WTC11 (cell line): ENCODE results near the gene MTF2. TPM values are rescaled to one million over a fixed set of nuclear protein-coding genes. Genes with fewer than 3 reads are reported as not detected.

Experiments used
- ATAC-seq: fragments of 200-7000 bp; cut with Tn5 transposase; 2 replicates; pipeline ENCODE4 v1.10.0; 2021; ENCODE audit warnings: mild to moderate bottlenecking, moderate library complexity
- Bru-seq: library from RNA; stranded (reverse); fragments of 400-500 nt; gene quantifications from one replicate; lab custom pipeline; 2021; lab: Mats Ljungman, UMichigan
- CTCF ChIA-PET: fragments of 300-600 bp; sonication (Branson Sonifier 250); formaldehyde crosslinking; loops from one replicate; lab custom pipeline; 2021; ENCODE audit warnings: antibody characterized with exemption; lab: Charles Lee
- POLR2A ChIA-PET: fragments of 350-600 bp; sonication (Branson Sonifier 250); formaldehyde crosslinking; loops from one replicate; lab custom pipeline; 2021; ENCODE audit warnings: antibody characterized with exemption; lab: Charles Lee
- DNase-seq: peaks from one replicate; pipeline ENCODE4 v3.0.0; 2021; ENCODE audit warnings: low spot score
- H3K27ac Mint-ChIP-seq: 2 replicates; pipeline ENCODE4 v1.8.0; 2021; ENCODE audit warnings: mixed read lengths
- H3K27me3 Mint-ChIP-seq: 2 replicates; pipeline ENCODE4 v1.8.0; 2021; ENCODE audit warnings: low read depth, mild to moderate bottlenecking, moderate library complexity, mixed read lengths
- H3K36me3 Mint-ChIP-seq: 2 replicates; pipeline ENCODE4 v1.8.0; 2021; ENCODE audit warnings: mixed read lengths
- H3K4me1 Mint-ChIP-seq: 2 replicates; pipeline ENCODE4 v1.8.0; 2022; ENCODE audit warnings: mixed read lengths
- H3K4me3 Mint-ChIP-seq: 2 replicates; pipeline ENCODE4 v1.8.0; 2021; ENCODE audit warnings: mild to moderate bottlenecking, moderate library complexity, mixed read lengths
- H3K9me3 Mint-ChIP-seq: 2 replicates; pipeline ENCODE4 v1.8.0; 2021; ENCODE audit warnings: mixed read lengths
- ARID4B ChIP-seq: sonication (generic); formaldehyde crosslinking; IDR thresholded peaks from 2 replicates; pipeline ENCODE4 v1.8.0; 2023; ENCODE audit warnings: missing genetic modification reagents, mild to moderate bottlenecking, borderline replicate concordance
- CREB1 ChIP-seq: sonication (generic); formaldehyde crosslinking; IDR thresholded peaks from 2 replicates; pipeline ENCODE4 v1.8.0; 2023; ENCODE audit warnings: mild to moderate bottlenecking, missing genetic modification reagents
- FOXP1 ChIP-seq: sonication (generic); formaldehyde crosslinking; IDR thresholded peaks from 2 replicates; pipeline ENCODE4 v1.8.0; 2022; ENCODE audit warnings: missing genetic modification reagents, mild to moderate bottlenecking, moderate library complexity, borderline replicate concordance
- MAX ChIP-seq: sonication (generic); formaldehyde crosslinking; IDR thresholded peaks from 2 replicates; pipeline ENCODE4 v1.8.0; 2022; ENCODE audit warnings: mild to moderate bottlenecking, missing genetic modification reagents
- NFATC4 ChIP-seq: fragments of 250-450 bp; sonication (Bioruptor Pico); IDR thresholded peaks from 2 replicates; pipeline ENCODE4 v1.9.0; 2021; ENCODE audit warnings: mild to moderate bottlenecking
- NR3C1 ChIP-seq: sonication (generic); formaldehyde crosslinking; conservative IDR thresholded peaks from 2 replicates; pipeline ENCODE4 v1.8.1; 2023; ENCODE audit warnings: low read depth, mild to moderate bottlenecking, missing genetic modification reagents
- RELA ChIP-seq: sonication (generic); formaldehyde crosslinking; IDR thresholded peaks from 2 replicates; pipeline ENCODE4 v1.8.1; 2022; ENCODE audit warnings: missing genetic modification reagents, mild to moderate bottlenecking, borderline replicate concordance
- SMAD3 ChIP-seq: sonication (generic); formaldehyde crosslinking; IDR thresholded peaks from 2 replicates; pipeline ENCODE4 v1.8.0; 2022; ENCODE audit warnings: missing genetic modification reagents, mild to moderate bottlenecking, borderline replicate concordance
- SP1 ChIP-seq: sonication (generic); formaldehyde crosslinking; conservative IDR thresholded peaks from 2 replicates; pipeline ENCODE4 v1.8.1; 2022; ENCODE audit warnings: missing genetic modification reagents
- TCF7 ChIP-seq: sonication (generic); formaldehyde crosslinking; IDR thresholded peaks from 2 replicates; pipeline ENCODE4 v1.8.0; 2022; ENCODE audit warnings: mild to moderate bottlenecking, low read depth, missing genetic modification reagents, moderate library complexity
- TEAD1 ChIP-seq: sonication (generic); formaldehyde crosslinking; IDR thresholded peaks from 2 replicates; pipeline ENCODE4 v1.8.0; 2022; ENCODE audit warnings: mild to moderate bottlenecking, missing genetic modification reagents
- TEAD4 ChIP-seq: sonication (generic); formaldehyde crosslinking; IDR thresholded peaks from 2 replicates; pipeline ENCODE4 v1.8.0; 2022; ENCODE audit warnings: mild to moderate bottlenecking, missing genetic modification reagents
- TP53 ChIP-seq: sonication (generic); formaldehyde crosslinking; IDR thresholded peaks from 2 replicates; pipeline ENCODE4 v1.8.1; 2023; ENCODE audit warnings: mild to moderate bottlenecking, missing genetic modification reagents
- USF2 ChIP-seq: sonication (generic); formaldehyde crosslinking; IDR thresholded peaks from 2 replicates; pipeline ENCODE4 v1.8.1; 2023; ENCODE audit warnings: mild to moderate bottlenecking, missing genetic modification reagents, moderate library complexity
- ZNF121 ChIP-seq: sonication (generic); formaldehyde crosslinking; IDR thresholded peaks from 2 replicates; pipeline ENCODE4 v1.8.0; 2023; ENCODE audit warnings: missing genetic modification reagents
- ZNF232 ChIP-seq: sonication (generic); formaldehyde crosslinking; IDR thresholded peaks from 2 replicates; pipeline ENCODE4 v1.8.0; 2022; ENCODE audit warnings: mild to moderate bottlenecking, missing genetic modification reagents
- ZNF423 ChIP-seq: fragments of 250-450 bp; sonication (Bioruptor Pico); IDR thresholded peaks from 2 replicates; pipeline ENCODE4 v2.1.2; 2022; ENCODE audit warnings: mild to moderate bottlenecking, moderate library complexity
- ZNF532 ChIP-seq: fragments of 250-450 bp; sonication (Bioruptor Pico); IDR thresholded peaks from 2 replicates; pipeline ENCODE4 v1.9.0; 2021; ENCODE audit warnings: mild to moderate bottlenecking, borderline replicate concordance
- long read RNA-seq, 3 experiments: library from RNA in 1 of 3; library from capped mRNA in 1 of 3; library from polyadenylated mRNA in 1 of 3; unstranded in 2 of 3; stranded (forward) in 1 of 3; transcript quantifications; one replicate each; pipeline ENCODE4 v2.0.0, GENCODE V29; 2021
- total RNA-seq: library from RNA; stranded (reverse); gene quantifications from 3 replicates; pipeline ENCODE4 v1.2.3, GENCODE V29; 2021
- TF ChIP-seq, protein P1 (sequence below): fragments of 250-450 bp; sonication (Bioruptor Pico); IDR thresholded peaks from 2 replicates; pipeline ENCODE4 v1.9.0; 2021; ENCODE audit warnings: moderate library complexity, mild to moderate bottlenecking, inconsistent platforms, borderline replicate concordance
- TF ChIP-seq, protein P2 (sequence below): sonication (generic); formaldehyde crosslinking; IDR thresholded peaks from 2 replicates; pipeline ENCODE4 v1.8.1; 2022; ENCODE audit warnings: low read depth, mild to moderate bottlenecking, moderate library complexity, missing genetic modification reagents, borderline replicate concordance
- TF ChIP-seq, protein P3 (sequence below): sonication (generic); formaldehyde crosslinking; IDR thresholded peaks from 2 replicates; pipeline ENCODE4 v1.8.0; 2022; ENCODE audit warnings: mild to moderate bottlenecking, missing genetic modification reagents

The MTF2 gene
- 111 to 120 TPM (median 113 TPM) in 3 replicates for total RNA-seq
- percentile 96 among the genes with signal in this experiment for Bru-seq, nascent RNA
- long read RNA-seq, experiment 1, full-length matches to known transcripts: 267 of 420 reads
- long read RNA-seq, experiment 1, partial matches to known transcripts: 51 of 420 reads
- long read RNA-seq, experiment 1, other reads (novel, unspliced or antisense): 102 of 420 reads
- long read RNA-seq, experiment 2, partial matches to known transcripts: 22 of 116 reads
- long read RNA-seq, experiment 2, other reads (novel, unspliced or antisense): 91 of 116 reads
- long read RNA-seq, experiment 3, full-length matches to known transcripts: 96 of 225 reads
- long read RNA-seq, experiment 3, partial matches to known transcripts: 77 of 225 reads
- long read RNA-seq, experiment 3, other reads (novel, unspliced or antisense): 52 of 225 reads

GRCh38 chr1:93078986-93079654 is at the start of gene MTF2:
Gene MTF2 (plus strand): TSS chr1:93079283. CDS start chr1:93079527, 244 bp downstream.
- ChIA-PET POLR2A (interaction anchor here (0.5 to 1.6 kb wide), 19 partner anchors 13 to 375 kb away, joined by 3 to 9 read pairs (median 4); partner anchors contain the start of genes DIPK1A, DR1, FNBP1L and RPL5), CTCF (interaction anchor here (0.9 to 2.6 kb wide), 4 partner anchors 16 to 226 kb away, joined by 3 to 8 read pairs (median 5); no protein-coding TSS in a partner anchor)
- DNase-seq (peak; percentile 97), ATAC-seq (peak; percentile 86)
- H3K4me3 Mint-ChIP-seq: peak within 1 kb of the TSS; percentile 98
- H3K4me1 Mint-ChIP-seq: peaks cover 21% of the 10 kb centered on the region
- H3K36me3 Mint-ChIP-seq: peaks cover 28% of the 10 kb centered on the region
- H3K27ac Mint-ChIP-seq: peak within 1 kb of the TSS; percentile 98
- H3K9me3 Mint-ChIP-seq: peaks cover 10% of the 10 kb centered on the region
- no peaks in the 10 kb centered on the region; the same call in 1 of the 2 replicates for H3K27me3 Mint-ChIP-seq
- peak; percentile 96 for TF ChIP-seq ARID4B (CRISPR knock-in tag)
- TF ChIP-seq ZNF232 (CRISPR knock-in tag): peak; percentile 94
- peak; percentile 93 for TF ChIP-seq SMAD3 (CRISPR knock-in tag)
- TF ChIP-seq, protein P1, sequence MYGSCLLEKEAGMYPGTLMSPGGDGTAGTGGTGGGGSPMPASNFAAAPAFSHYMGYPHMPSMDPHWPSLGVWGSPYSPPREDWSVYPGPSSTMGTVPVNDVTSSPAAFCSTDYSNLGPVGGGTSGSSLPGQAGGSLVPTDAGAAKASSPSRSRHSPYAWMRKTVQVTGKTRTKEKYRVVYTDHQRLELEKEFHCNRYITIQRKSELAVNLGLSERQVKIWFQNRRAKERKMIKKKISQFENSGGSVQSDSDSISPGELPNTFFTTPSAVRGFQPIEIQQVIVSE (CRISPR knock-in tag): no peak
- TF ChIP-seq TEAD4: 0 out of 2 replicates have a peak, but pooled peaks have one; percentile 58
- peak; percentile 99 for TF ChIP-seq FOXP1
- TF ChIP-seq TP53 (CRISPR knock-in tag): peak; percentile 93; the same call in 1 of the 2 replicates
- TF ChIP-seq NR3C1 (CRISPR knock-in tag): peak; percentile 88; the same call in 1 of the 2 replicates
- TF ChIP-seq, protein P2, sequence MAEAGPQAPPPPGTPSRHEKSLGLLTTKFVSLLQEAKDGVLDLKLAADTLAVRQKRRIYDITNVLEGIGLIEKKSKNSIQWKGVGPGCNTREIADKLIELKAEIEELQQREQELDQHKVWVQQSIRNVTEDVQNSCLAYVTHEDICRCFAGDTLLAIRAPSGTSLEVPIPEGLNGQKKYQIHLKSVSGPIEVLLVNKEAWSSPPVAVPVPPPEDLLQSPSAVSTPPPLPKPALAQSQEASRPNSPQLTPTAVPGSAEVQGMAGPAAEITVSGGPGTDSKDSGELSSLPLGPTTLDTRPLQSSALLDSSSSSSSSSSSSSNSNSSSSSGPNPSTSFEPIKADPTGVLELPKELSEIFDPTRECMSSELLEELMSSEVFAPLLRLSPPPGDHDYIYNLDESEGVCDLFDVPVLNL (CRISPR knock-in tag): peak; percentile 80; the same call in 1 of the 2 replicates
- TF ChIP-seq, protein P3, sequence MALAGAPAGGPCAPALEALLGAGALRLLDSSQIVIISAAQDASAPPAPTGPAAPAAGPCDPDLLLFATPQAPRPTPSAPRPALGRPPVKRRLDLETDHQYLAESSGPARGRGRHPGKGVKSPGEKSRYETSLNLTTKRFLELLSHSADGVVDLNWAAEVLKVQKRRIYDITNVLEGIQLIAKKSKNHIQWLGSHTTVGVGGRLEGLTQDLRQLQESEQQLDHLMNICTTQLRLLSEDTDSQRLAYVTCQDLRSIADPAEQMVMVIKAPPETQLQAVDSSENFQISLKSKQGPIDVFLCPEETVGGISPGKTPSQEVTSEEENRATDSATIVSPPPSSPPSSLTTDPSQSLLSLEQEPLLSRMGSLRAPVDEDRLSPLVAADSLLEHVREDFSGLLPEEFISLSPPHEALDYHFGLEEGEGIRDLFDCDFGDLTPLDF (CRISPR knock-in tag): peak; percentile 77
- peak; percentile 20; the same call in 1 of the 2 replicates for TF ChIP-seq ZNF423 (CRISPR knock-in tag)
- TF ChIP-seq NFATC4: peak; percentile 48; the same call in 1 of the 2 replicates
- TF ChIP-seq RELA (CRISPR knock-in tag): no peak
- 0 out of 2 replicates have a peak, but pooled peaks have one; percentile 43 for TF ChIP-seq ZNF532 (CRISPR knock-in tag)
- peak; percentile 98 for TF ChIP-seq SP1 (CRISPR knock-in tag)
- TF ChIP-seq CREB1 (CRISPR knock-in tag): peak; percentile 94
- TF ChIP-seq TEAD1 (CRISPR knock-in tag): peak; percentile 98
- peak; percentile 59 for TF ChIP-seq USF2 (CRISPR knock-in tag)
- peak; percentile 49; the same call in 1 of the 2 replicates for TF ChIP-seq ZNF121 (CRISPR knock-in tag)
- TF ChIP-seq MAX (CRISPR knock-in tag): peak; percentile 94
- TF ChIP-seq TCF7 (CRISPR knock-in tag): peak; percentile 85
